ENCODE results near the gene CNTRL. TPM values are rescaled to one million over a fixed set of nuclear protein-coding genes. Genes with fewer than 3 reads are reported as not detected.

The CNTRL gene
- total and polyA plus RNA-seq, 12 donors = 7.4 to 19.1 (median 9.7) TPM

DNA sequence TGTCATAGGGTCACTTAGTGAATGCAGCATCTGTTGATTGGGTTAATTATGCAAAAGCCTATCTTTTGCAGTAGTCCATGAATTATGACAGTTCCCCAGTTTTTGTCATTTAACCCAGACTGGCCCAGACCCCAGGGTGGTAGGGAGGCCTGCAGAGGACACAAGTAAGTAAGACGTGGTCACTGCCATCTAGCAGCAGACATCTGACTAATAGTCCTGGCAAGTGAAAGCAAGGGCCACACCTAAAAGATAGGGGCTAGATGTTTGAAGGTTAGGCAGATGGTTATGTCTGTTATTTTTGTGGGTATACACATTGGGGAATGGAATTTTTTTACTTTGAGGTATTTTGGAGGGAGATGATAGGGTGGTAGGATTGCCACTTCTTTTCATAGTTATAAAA is 78.9 kb downstream of the CNTRL start:
- Histone ChIP-seq H3K9me3 (replicated peaks in 1 of 3) (no peaks in the 10 kb centered on the region), H3K27me3 (no peaks in the 10 kb centered on the region), H3K4me3 (no peak overlapping the region), H3K27ac (no peak overlapping the region), H3K4me1 (replicated peaks in 1 of 2) (no peaks in the 10 kb centered on the region), H3K36me3 (replicated peaks in 1 of 2) (peaks cover 0 to 20% of the 10 kb centered on the region in 2 donors)
- DNase-seq = no peak
- no peak for TF ChIP-seq POLR2A (IDR thresholded peaks at IDR 0.05)
- TF ChIP-seq, protein P1, sequence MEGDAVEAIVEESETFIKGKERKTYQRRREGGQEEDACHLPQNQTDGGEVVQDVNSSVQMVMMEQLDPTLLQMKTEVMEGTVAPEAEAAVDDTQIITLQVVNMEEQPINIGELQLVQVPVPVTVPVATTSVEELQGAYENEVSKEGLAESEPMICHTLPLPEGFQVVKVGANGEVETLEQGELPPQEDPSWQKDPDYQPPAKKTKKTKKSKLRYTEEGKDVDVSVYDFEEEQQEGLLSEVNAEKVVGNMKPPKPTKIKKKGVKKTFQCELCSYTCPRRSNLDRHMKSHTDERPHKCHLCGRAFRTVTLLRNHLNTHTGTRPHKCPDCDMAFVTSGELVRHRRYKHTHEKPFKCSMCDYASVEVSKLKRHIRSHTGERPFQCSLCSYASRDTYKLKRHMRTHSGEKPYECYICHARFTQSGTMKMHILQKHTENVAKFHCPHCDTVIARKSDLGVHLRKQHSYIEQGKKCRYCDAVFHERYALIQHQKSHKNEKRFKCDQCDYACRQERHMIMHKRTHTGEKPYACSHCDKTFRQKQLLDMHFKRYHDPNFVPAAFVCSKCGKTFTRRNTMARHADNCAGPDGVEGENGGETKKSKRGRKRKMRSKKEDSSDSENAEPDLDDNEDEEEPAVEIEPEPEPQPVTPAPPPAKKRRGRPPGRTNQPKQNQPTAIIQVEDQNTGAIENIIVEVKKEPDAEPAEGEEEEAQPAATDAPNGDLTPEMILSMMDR (IDR thresholded peaks at IDR 0.05) = no peak
- intact Hi-C loops (cut with DNase I) = no loop called here
- 64 to 92% (median 79%) methylated on average over 1 of the region's 1 CpG for WGBS, 4 donors

GRCh38 chr9:121154782-121155181 is 80.0 kb downstream of the CNTRL start:
- DNase-seq = no peak
- no peaks in the 10 kb centered on the region for H3K27me3 ChIP-seq
- no peak overlapping the region for H3K27ac ChIP-seq
- peaks cover 0 to 23% of the 10 kb centered on the region in 2 donors for H3K36me3 ChIP-seq (replicated peaks in 1 of 2)
- WGBS, 4 donors = 90 to 97% (median 96%) methylated on average over 6 of the region's 6 CpGs
- no peak for TF ChIP-seq POLR2A (IDR thresholded peaks at IDR 0.05)
- TF ChIP-seq, protein P1 (IDR thresholded peaks at IDR 0.05) = no peak
- H3K4me3 ChIP-seq = no peak overlapping the region
- intact Hi-C loops (cut with DNase I) = no loop called here
- no peaks in the 10 kb centered on the region for H3K9me3 ChIP-seq (replicated peaks in 1 of 3)
- no peaks in the 10 kb centered on the region for H3K4me1 ChIP-seq (replicated peaks in 1 of 2)

GRCh38 chr9:121156263-121156731 is 81.5 kb downstream of the CNTRL start:
- TF ChIP-seq, protein P1 (IDR thresholded peaks at IDR 0.05) = no peak
- no peak for TF ChIP-seq POLR2A (IDR thresholded peaks at IDR 0.05)
- Histone ChIP-seq H3K36me3 (replicated peaks in 1 of 2) (peaks cover 0 to 22% of the 10 kb centered on the region in 2 donors), H3K4me3 (no peak overlapping the region), H3K27me3 (no peaks in the 10 kb centered on the region), H3K27ac (no peak overlapping the region), H3K9me3 (replicated peaks in 1 of 3) (no peaks in the 10 kb centered on the region), H3K4me1 (replicated peaks in 1 of 2) (no peaks in the 10 kb centered on the region)
- 70 to 76% (median 72%) methylated on average over 2 of the region's 2 CpGs for WGBS, 4 donors
- DNase-seq = no peak
- intact Hi-C loops (cut with DNase I) = no loop called here

GRCh38 chr9:121157939-121158338 is 83.2 kb downstream of the CNTRL start:
- no peak for DNase-seq
- H3K9me3 ChIP-seq (replicated peaks in 1 of 3) = no peaks in the 10 kb centered on the region
- no peaks in the 10 kb centered on the region for H3K4me1 ChIP-seq (replicated peaks in 1 of 2)
- H3K36me3 ChIP-seq (replicated peaks in 1 of 2) = peaks cover 0 to 22% of the 10 kb centered on the region in 2 donors
- no peak overlapping the region for H3K4me3 ChIP-seq
- no peak overlapping the region for H3K27ac ChIP-seq
- intact Hi-C loops (cut with DNase I) = no loop called here
- WGBS, 4 donors = 93 to 98% (median 96%) methylated on average over 4 of the region's 4 CpGs
- no peaks in the 10 kb centered on the region for H3K27me3 ChIP-seq
- TF ChIP-seq, protein P1 (IDR thresholded peaks at IDR 0.05) = no peak
- no peak for TF ChIP-seq POLR2A (IDR thresholded peaks at IDR 0.05)
